GM12873 (cell line): ENCODE measurements around the gene KHK.

Source experiments
- CTCF ChIP-seq: IDR thresholded peaks from 2 replicates; pipeline ENCODE4 v1.5.1; 2012; ENCODE audit warnings: low read depth, mild to moderate bottlenecking, moderate library complexity, low read length, control low read depth; ENCODE audit not compliant: insufficient read depth; ENCODE audit errors: missing control alignments

KHK gene

GRCh38 chr2:27042159-27042661 is 44.4 kb upstream of the KHK start:
- TF ChIP-seq CTCF, result no peak

- no peak for TF ChIP-seq CTCF
Observed at GRCh38 chr2:27042985-27043634, 43.5 kb upstream of the KHK start.

GRCh38 chr2:27049422-27050280 is 36.9 kb upstream of the KHK start:
- no peak for TF ChIP-seq CTCF

- peak; percentile 23 for TF ChIP-seq CTCF
Observed at GRCh38 chr2:27050281-27050995, 36.1 kb upstream of the KHK start.

- TF ChIP-seq CTCF, result no peak
Observed at GRCh38 chr2:27050996-27051901, 35.3 kb upstream of the KHK start, which contains the start of gene AGBL5. Gene AGBL5 (plus strand): TSS chr2:27051668. CDS start chr2:27052959, 1,291 bp downstream.

- no peak for TF ChIP-seq CTCF
Observed at GRCh38 chr2:27051902-27052645, 34.5 kb upstream of the KHK start.
